ENCODE results near the gene SCGB1C1. TPM values are rescaled to one million over a fixed set of nuclear protein-coding genes. Genes with fewer than 3 reads are reported as not detected.

The SCGB1C1 gene
- total RNA-seq, 1 experiment from 2014 or later: not detected

DNA sequence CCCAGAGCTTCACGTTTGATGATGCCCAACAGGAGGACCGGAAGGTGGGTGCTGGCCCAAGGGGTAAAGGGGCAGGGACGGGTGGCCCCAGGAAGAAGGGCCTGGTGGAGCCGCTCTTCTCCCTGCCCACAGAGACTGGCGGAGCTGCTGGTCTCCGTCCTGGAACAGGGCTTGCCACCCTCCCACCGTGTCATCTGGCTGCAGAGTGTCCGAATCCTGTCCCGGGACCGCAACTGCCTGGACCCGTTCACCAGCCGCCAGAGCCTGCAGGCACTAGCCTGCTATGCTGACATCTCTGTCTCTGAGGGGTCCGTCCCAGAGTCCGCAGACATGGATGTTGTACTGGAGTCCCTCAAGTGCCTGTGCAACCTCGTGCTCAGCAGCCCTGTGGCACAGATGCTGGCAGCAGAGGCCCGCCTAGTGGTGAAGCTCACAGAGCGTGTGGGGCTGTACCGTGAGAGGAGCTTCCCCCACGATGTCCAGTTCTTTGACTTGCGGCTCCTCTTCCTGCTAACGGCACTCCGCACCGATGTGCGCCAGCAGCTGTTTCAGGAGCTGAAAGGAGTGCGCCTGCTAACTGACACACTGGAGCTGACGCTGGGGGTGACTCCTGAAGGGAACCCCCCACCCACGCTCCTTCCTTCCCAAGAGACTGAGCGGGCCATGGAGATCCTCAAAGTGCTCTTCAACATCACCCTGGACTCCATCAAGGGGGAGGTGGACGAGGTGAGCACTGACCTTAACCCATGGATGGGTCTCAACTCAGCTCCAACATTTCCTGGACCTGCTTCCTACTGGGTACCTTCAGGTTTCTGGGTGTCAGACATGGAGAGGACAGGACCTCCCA lies 16.6 kb downstream of the SCGB1C1 start:
- Histone ChIP-seq H3K9ac (ENCODE audit: low read length) (peak overlapping the region; percentile 89), H3K27ac (ENCODE audit: low read depth, low read length) (peak overlapping the region; percentile 94), H3K27me3 (ENCODE audit: insufficient read depth, low read length) (no peaks in the 10 kb centered on the region), H3K9me3 (ENCODE audit: control insufficient read depth in 1 of 2, insufficient read depth in 1 of 2, low read depth in 1 of 2, low read length in 2 of 2) (no peaks in the 10 kb centered on the region), H3K4me2 (ENCODE audit: low read length) (peak overlapping the region; percentile 91), H3K4me1 (ENCODE audit: control insufficient read depth in 1 of 2, insufficient read depth in 2 of 2, low read length in 2 of 2) (peaks cover 16 to 24% of the 10 kb centered on the region in 2 experiments), H4K20me1 (ENCODE audit: insufficient read depth) (no peaks in the 10 kb centered on the region), H3K4me3 (replicated peaks in 1 of 2; ENCODE audit: low read depth in 1 of 2, low read length in 2 of 2) (peak overlapping the region; percentile 76 to 99), H3K36me3 (ENCODE audit: control insufficient read depth in 1 of 2, insufficient read depth in 2 of 2, low read length in 2 of 2) (peaks cover 39 to 63% of the 10 kb centered on the region in 2 experiments), H2AFZ (ENCODE audit: low read depth, low read length, poor library complexity, severe bottlenecking) (no peak overlapping the region), H3K9me2 (ENCODE audit: insufficient read depth) (no peaks in the 10 kb centered on the region), H3K79me2 (ENCODE audit: insufficient read depth, low read length) (peaks cover 69% of the 10 kb centered on the region)
- intact Hi-C loops (cut with micrococcal nuclease): no loop called here
- CTCF ChIA-PET: no interaction called here
- POLR2A ChIA-PET: no interaction called here
- TSS peak; percentile 18 for BruUV-seq (replicated peaks)
- RAD21 ChIA-PET (ENCODE audit: low non-redundant PET in 1 of 2, low total read pairs in 2 of 2, uncharacterized antibody in 2 of 2, unreplicated experiment in 2 of 2): no interaction called here
- no peak for ATAC-seq
- no peak for DNase-seq (ENCODE audit: low read depth, low spot score)
- TF ChIP-seq EZH2phosphoT487 (IDR thresholded peaks at IDR 0.05; ENCODE audit: borderline replicate concordance) (no peak), SRF (IDR thresholded peaks at IDR 0.05; ENCODE audit: low read depth) (no peak), ZFX (IDR thresholded peaks at IDR 0.05) (no peak), EGR1 (IDR thresholded peaks at IDR 0.05; ENCODE audit: low read depth) (no peak), YY1 (IDR thresholded peaks at IDR 0.05; ENCODE audit: extremely low read depth, insufficient replicate concordance, low read depth, low read length) (no peak), FOSL1 (IDR thresholded peaks at IDR 0.05; ENCODE audit: low read depth) (no peak), MAX (IDR thresholded peaks at IDR 0.05) (no peak), ZBTB33 (IDR thresholded peaks at IDR 0.05; ENCODE audit: extremely low read depth, insufficient replicate concordance, low read length) (no peak), RAD21 (IDR thresholded peaks at IDR 0.05; ENCODE audit: low read depth) (no peak), JUND (IDR thresholded peaks at IDR 0.05) (no peak), ZNF274 (IDR thresholded peaks at IDR 0.05; ENCODE audit: low read depth, low read length) (no peak), REST (IDR thresholded peaks at IDR 0.05; ENCODE audit: low read depth) (no peak), CEBPB (IDR thresholded peaks at IDR 0.05; ENCODE audit: low read depth) (no peak), SIN3A (IDR thresholded peaks at IDR 0.05; ENCODE audit: low read depth) (no peak), CBX3 (IDR thresholded peaks at IDR 0.05; ENCODE audit: low read depth) (no peak), EZH2 (IDR thresholded peaks at IDR 0.05) (no peak), ELF1 (IDR thresholded peaks at IDR 0.05; ENCODE audit: borderline replicate concordance, low read depth) (no peak)
- TF ChIP-seq, protein P1, sequence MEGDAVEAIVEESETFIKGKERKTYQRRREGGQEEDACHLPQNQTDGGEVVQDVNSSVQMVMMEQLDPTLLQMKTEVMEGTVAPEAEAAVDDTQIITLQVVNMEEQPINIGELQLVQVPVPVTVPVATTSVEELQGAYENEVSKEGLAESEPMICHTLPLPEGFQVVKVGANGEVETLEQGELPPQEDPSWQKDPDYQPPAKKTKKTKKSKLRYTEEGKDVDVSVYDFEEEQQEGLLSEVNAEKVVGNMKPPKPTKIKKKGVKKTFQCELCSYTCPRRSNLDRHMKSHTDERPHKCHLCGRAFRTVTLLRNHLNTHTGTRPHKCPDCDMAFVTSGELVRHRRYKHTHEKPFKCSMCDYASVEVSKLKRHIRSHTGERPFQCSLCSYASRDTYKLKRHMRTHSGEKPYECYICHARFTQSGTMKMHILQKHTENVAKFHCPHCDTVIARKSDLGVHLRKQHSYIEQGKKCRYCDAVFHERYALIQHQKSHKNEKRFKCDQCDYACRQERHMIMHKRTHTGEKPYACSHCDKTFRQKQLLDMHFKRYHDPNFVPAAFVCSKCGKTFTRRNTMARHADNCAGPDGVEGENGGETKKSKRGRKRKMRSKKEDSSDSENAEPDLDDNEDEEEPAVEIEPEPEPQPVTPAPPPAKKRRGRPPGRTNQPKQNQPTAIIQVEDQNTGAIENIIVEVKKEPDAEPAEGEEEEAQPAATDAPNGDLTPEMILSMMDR (IDR thresholded peaks at IDR 0.05 in 2 of 3, conservative IDR thresholded peaks at IDR 0.05 in 1 of 3; ENCODE audit: borderline replicate concordance in 1 of 3, insufficient read depth in 1 of 3, low read depth in 2 of 3, low read length in 2 of 3): no peak
- TF ChIP-seq, protein P2, sequence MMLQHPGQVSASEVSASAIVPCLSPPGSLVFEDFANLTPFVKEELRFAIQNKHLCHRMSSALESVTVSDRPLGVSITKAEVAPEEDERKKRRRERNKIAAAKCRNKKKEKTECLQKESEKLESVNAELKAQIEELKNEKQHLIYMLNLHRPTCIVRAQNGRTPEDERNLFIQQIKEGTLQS (IDR thresholded peaks at IDR 0.05): no peak
